ENCODE measurements around the gene NTN5. TPM values are rescaled to one million over a fixed set of nuclear protein-coding genes. Genes with fewer than 3 reads are reported as not detected.

NTN5 gene
- total and polyA plus RNA-seq, 2 donors (not counting 1 experiment from before 2014, with no cell fraction given) = under 0.01 to 0.10 TPM

DNA sequence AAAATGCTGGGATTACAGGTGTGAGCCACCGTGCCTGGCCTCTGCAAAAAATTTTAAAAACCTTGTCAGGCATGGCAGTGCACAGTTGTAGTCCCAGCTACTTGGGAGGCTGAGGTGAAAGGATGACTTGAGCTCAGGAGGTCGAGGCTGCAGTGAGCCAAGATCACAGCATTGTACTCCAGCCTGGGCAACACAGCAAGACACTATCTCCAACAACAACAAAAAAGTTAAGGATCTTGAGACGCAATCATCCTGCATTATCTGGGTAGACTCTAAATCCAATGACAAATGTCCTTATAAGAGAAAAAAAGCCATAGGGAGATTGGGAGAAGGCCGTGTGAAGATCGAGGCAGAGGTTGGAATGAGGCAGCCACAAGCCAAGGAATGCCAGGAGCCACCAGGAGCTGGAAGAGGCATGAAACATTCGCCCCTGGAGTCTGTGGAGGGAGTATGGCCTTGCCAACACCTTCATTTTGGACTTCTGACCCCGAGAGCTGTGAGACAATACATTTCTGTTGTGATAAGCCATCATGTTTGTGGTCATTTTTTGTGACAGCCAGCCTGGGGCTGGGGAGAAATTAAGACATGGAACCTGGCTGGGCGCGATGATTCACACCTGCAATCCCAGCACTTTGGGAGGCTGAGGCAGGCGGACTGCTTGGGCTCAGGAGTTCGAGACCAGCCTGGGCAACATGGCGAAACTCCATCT lies 21.7 kb downstream of the NTN5 start:
- TF ChIP-seq, protein P1, sequence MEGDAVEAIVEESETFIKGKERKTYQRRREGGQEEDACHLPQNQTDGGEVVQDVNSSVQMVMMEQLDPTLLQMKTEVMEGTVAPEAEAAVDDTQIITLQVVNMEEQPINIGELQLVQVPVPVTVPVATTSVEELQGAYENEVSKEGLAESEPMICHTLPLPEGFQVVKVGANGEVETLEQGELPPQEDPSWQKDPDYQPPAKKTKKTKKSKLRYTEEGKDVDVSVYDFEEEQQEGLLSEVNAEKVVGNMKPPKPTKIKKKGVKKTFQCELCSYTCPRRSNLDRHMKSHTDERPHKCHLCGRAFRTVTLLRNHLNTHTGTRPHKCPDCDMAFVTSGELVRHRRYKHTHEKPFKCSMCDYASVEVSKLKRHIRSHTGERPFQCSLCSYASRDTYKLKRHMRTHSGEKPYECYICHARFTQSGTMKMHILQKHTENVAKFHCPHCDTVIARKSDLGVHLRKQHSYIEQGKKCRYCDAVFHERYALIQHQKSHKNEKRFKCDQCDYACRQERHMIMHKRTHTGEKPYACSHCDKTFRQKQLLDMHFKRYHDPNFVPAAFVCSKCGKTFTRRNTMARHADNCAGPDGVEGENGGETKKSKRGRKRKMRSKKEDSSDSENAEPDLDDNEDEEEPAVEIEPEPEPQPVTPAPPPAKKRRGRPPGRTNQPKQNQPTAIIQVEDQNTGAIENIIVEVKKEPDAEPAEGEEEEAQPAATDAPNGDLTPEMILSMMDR (conservative IDR thresholded peaks at IDR 0.05 in 1 of 2, IDR thresholded peaks at IDR 0.05 in 1 of 2; ENCODE audit: low read depth in 1 of 2, low read length in 2 of 2) = no peak
- TF ChIP-seq EZH2 (IDR thresholded peaks at IDR 0.05; ENCODE audit: low read length, missing control alignments) = no peak
- Histone ChIP-seq H3K4me2 (ENCODE audit: extremely low read depth, insufficient read depth, low read length) (no peak overlapping the region), H3K79me2 (ENCODE audit: control insufficient read depth, insufficient read depth, low read length) (no peaks in the 10 kb centered on the region), H2AFZ (ENCODE audit: low read length) (no peak overlapping the region), H4K20me1 (ENCODE audit: control insufficient read depth, extremely low read depth, insufficient read depth, low read length) (no peaks in the 10 kb centered on the region), H3K9ac (ENCODE audit: insufficient read depth, low read length) (no peak overlapping the region), H3K4me3 (replicated peaks in 1 of 4; ENCODE audit: control extremely low read depth in 1 of 4, insufficient read depth in 1 of 4, low read depth in 3 of 4, low read length in 4 of 4) (no peak overlapping the region), H3K36me3 (ENCODE audit: control insufficient read depth, insufficient read depth, low read length) (no peaks in the 10 kb centered on the region), H3K4me1 (ENCODE audit: control insufficient read depth, extremely low read depth, insufficient read depth, low read length) (peaks cover 5% of the 10 kb centered on the region), H3K9me3 (ENCODE audit: control insufficient read depth, insufficient read depth, low read depth, low read length) (no peaks in the 10 kb centered on the region), H3K27me3 (ENCODE audit: control insufficient read depth, insufficient read depth, low read length) (no peaks in the 10 kb centered on the region), H3K27ac (ENCODE audit: insufficient read depth, low read length) (no peak overlapping the region)
- DNase-seq (ENCODE audit: low read depth in 2 of 2) = no peak

DNA sequence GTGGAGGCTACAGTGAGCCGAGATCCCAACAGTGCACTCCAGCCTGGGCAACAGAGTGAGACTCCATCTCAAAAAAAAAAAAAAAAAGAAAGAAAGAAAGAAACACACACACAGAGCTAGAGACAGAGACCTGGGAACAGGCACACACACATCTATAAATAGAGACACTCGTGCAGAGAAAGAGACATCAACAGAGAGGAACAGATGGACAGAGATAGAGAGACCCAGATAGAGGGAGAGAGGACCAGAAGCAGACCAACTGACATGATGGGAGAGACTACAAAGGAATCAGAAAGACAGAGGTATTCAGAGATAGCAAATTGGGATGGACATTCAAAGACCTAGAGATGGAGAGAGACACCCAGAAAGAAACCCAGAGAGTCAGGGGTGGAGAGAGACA lies 24.7 kb downstream of the NTN5 start:
- no peak overlapping the region for H3K9ac ChIP-seq (ENCODE audit: insufficient read depth, low read length)
- H3K4me1 ChIP-seq (ENCODE audit: control insufficient read depth, extremely low read depth, insufficient read depth, low read length) = peaks cover 2% of the 10 kb centered on the region
- no peaks in the 10 kb centered on the region for H3K79me2 ChIP-seq (ENCODE audit: control insufficient read depth, insufficient read depth, low read length)
- no peaks in the 10 kb centered on the region for H3K9me3 ChIP-seq (ENCODE audit: control insufficient read depth, insufficient read depth, low read depth, low read length)
- H4K20me1 ChIP-seq (ENCODE audit: control insufficient read depth, extremely low read depth, insufficient read depth, low read length) = no peaks in the 10 kb centered on the region
- no peak overlapping the region for H2AFZ ChIP-seq (ENCODE audit: low read length)
- TF ChIP-seq EZH2 (IDR thresholded peaks at IDR 0.05; ENCODE audit: low read length, missing control alignments) = no peak
- TF ChIP-seq, protein P1 (conservative IDR thresholded peaks at IDR 0.05 in 1 of 2, IDR thresholded peaks at IDR 0.05 in 1 of 2; ENCODE audit: low read depth in 1 of 2, low read length in 2 of 2) = no peak
- no peaks in the 10 kb centered on the region for H3K27me3 ChIP-seq (ENCODE audit: control insufficient read depth, insufficient read depth, low read length)
- DNase-seq (ENCODE audit: low read depth in 2 of 2) = no peak
- H3K27ac ChIP-seq (ENCODE audit: insufficient read depth, low read length) = no peak overlapping the region
- H3K4me3 ChIP-seq (replicated peaks in 1 of 4; ENCODE audit: control extremely low read depth in 1 of 4, insufficient read depth in 1 of 4, low read depth in 3 of 4, low read length in 4 of 4) = no peak overlapping the region
- H3K4me2 ChIP-seq (ENCODE audit: extremely low read depth, insufficient read depth, low read length) = no peak overlapping the region
- H3K36me3 ChIP-seq (ENCODE audit: control insufficient read depth, insufficient read depth, low read length) = no peaks in the 10 kb centered on the region

DNA sequence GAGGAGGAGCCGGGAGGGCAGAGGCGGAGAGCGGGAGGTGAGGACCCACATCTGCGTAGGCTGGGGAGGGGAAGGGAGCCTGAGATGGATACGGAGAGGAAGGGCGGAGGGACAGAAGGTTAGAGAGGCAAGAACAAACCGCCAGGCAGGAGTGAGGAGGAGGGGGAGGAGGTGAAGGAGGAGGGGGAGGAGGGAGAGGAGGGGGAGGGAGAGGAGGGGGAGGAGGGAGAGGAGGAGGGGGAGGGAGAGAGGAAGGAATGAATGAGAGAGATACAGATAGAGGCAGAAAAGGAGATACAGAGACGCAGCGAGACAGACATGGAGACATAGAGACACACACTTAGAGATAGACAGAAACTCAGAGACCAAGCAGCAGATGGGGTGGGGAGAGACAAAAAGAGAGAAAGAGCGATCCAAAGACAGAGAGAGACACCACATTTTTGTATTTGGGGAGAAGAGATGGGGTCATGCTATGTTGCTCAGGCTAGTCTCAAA lies 26.0 kb downstream of the NTN5 start:
- no peaks in the 10 kb centered on the region for H3K36me3 ChIP-seq (ENCODE audit: control insufficient read depth, insufficient read depth, low read length)
- no peaks in the 10 kb centered on the region for H3K9me3 ChIP-seq (ENCODE audit: control insufficient read depth, insufficient read depth, low read depth, low read length)
- H3K4me2 ChIP-seq (ENCODE audit: extremely low read depth, insufficient read depth, low read length) = no peak overlapping the region
- no peaks in the 10 kb centered on the region for H4K20me1 ChIP-seq (ENCODE audit: control insufficient read depth, extremely low read depth, insufficient read depth, low read length)
- H3K27ac ChIP-seq (ENCODE audit: insufficient read depth, low read length) = no peak overlapping the region
- no peak overlapping the region for H2AFZ ChIP-seq (ENCODE audit: low read length)
- DNase-seq (ENCODE audit: low read depth in 2 of 2) = peak in 1 of 2 donors; percentile 79
- H3K4me3 ChIP-seq (replicated peaks in 1 of 4; ENCODE audit: control extremely low read depth in 1 of 4, insufficient read depth in 1 of 4, low read depth in 3 of 4, low read length in 4 of 4) = peak overlapping the region in 1 of 4 experiments; percentile 63
- peaks cover 2% of the 10 kb centered on the region for H3K4me1 ChIP-seq (ENCODE audit: control insufficient read depth, extremely low read depth, insufficient read depth, low read length)
- no peaks in the 10 kb centered on the region for H3K27me3 ChIP-seq (ENCODE audit: control insufficient read depth, insufficient read depth, low read length)
- TF ChIP-seq EZH2 (IDR thresholded peaks at IDR 0.05; ENCODE audit: low read length, missing control alignments) = no peak
- TF ChIP-seq, protein P1 (conservative IDR thresholded peaks at IDR 0.05 in 1 of 2, IDR thresholded peaks at IDR 0.05 in 1 of 2; ENCODE audit: low read depth in 1 of 2, low read length in 2 of 2) = no peak
- H3K79me2 ChIP-seq (ENCODE audit: control insufficient read depth, insufficient read depth, low read length) = no peaks in the 10 kb centered on the region
- no peak overlapping the region for H3K9ac ChIP-seq (ENCODE audit: insufficient read depth, low read length)

All from fibroblast of lung (primary cell).